ENCODE measurements around the gene CAPS2.

Gene CAPS2

GRCh38 chr12:75245108-75245507 is 85.0 kb downstream of the CAPS2 start:
- no peak overlapping the region for H2BK5ac ChIP-seq (ENCODE audit: low read depth, low read length, poor library complexity)
- H4K8ac ChIP-seq (ENCODE audit: low read depth, low read length), result no peak overlapping the region
- no peak overlapping the region for H3K14ac ChIP-seq (ENCODE audit: low read length)
- H2BK12ac ChIP-seq (ENCODE audit: low read length), result no peak overlapping the region
- H4K91ac ChIP-seq (ENCODE audit: low read depth, low read length), result no peak overlapping the region
- no peaks in the 10 kb centered on the region for H3K27me3 ChIP-seq (ENCODE audit: insufficient read depth, low read length)
- H3K9ac ChIP-seq (ENCODE audit: low read length), result no peak overlapping the region
- H4K12ac ChIP-seq (ENCODE audit: low read depth, low read length), result no peak overlapping the region
- no peak overlapping the region for H2BK120ac ChIP-seq (ENCODE audit: insufficient read depth, low read length, poor library complexity)
- no peaks in the 10 kb centered on the region for H3K79me2 ChIP-seq (ENCODE audit: control insufficient read depth, insufficient read depth, low read length, poor library complexity)
- no peak overlapping the region for H3K18ac ChIP-seq (ENCODE audit: low read length)
- H3K4ac ChIP-seq (ENCODE audit: low read depth, low read length), result no peak overlapping the region
- H3K9me3 ChIP-seq (ENCODE audit: insufficient read depth, low read depth, low read length), result no peaks in the 10 kb centered on the region
- H3K79me1 ChIP-seq (ENCODE audit: low read length), result no peaks in the 10 kb centered on the region
- no peak overlapping the region for H3K23ac ChIP-seq (ENCODE audit: low read length)
- no peak overlapping the region for H2AK5ac ChIP-seq (ENCODE audit: low read length)
- no peak overlapping the region for H2AFZ ChIP-seq (ENCODE audit: insufficient read depth, low read length, poor library complexity)
- no peak overlapping the region for H3K4me3 ChIP-seq (ENCODE audit: low read depth, low read length)
- no peak overlapping the region for H3K4me2 ChIP-seq (ENCODE audit: low read length)
- no peak overlapping the region for H3K27ac ChIP-seq (ENCODE audit: low read depth, low read length)
- no peaks in the 10 kb centered on the region for H3K36me3 ChIP-seq (ENCODE audit: control insufficient read depth in 1 of 2, insufficient read depth in 2 of 2, low read length in 2 of 2)
- H3K4me1 ChIP-seq (ENCODE audit: control insufficient read depth in 1 of 2, insufficient read depth in 2 of 2, low read length in 2 of 2), result no peaks in the 10 kb centered on the region
- no peak for DNase-seq

- no peak overlapping the region for H3K23ac ChIP-seq (ENCODE audit: low read length)
- no peak overlapping the region for H3K4me3 ChIP-seq (ENCODE audit: low read depth, low read length)
- no peak overlapping the region for H3K4me2 ChIP-seq (ENCODE audit: low read length)
- H3K9me3 ChIP-seq (ENCODE audit: insufficient read depth, low read depth, low read length), result no peaks in the 10 kb centered on the region
- H3K27ac ChIP-seq (ENCODE audit: low read depth, low read length), result no peak overlapping the region
- no peak overlapping the region for H3K4ac ChIP-seq (ENCODE audit: low read depth, low read length)
- no peak overlapping the region for H2BK12ac ChIP-seq (ENCODE audit: low read length)
- no peak overlapping the region for H2BK120ac ChIP-seq (ENCODE audit: insufficient read depth, low read length, poor library complexity)
- DNase-seq, result no peak
- no peaks in the 10 kb centered on the region for H3K4me1 ChIP-seq (ENCODE audit: control insufficient read depth in 1 of 2, insufficient read depth in 2 of 2, low read length in 2 of 2)
- H3K18ac ChIP-seq (ENCODE audit: low read length), result no peak overlapping the region
- no peak overlapping the region for H3K9ac ChIP-seq (ENCODE audit: low read length)
- no peak overlapping the region for H4K8ac ChIP-seq (ENCODE audit: low read depth, low read length)
- H3K36me3 ChIP-seq (ENCODE audit: control insufficient read depth in 1 of 2, insufficient read depth in 2 of 2, low read length in 2 of 2), result no peaks in the 10 kb centered on the region
- H4K91ac ChIP-seq (ENCODE audit: low read depth, low read length), result no peak overlapping the region
- H4K12ac ChIP-seq (ENCODE audit: low read depth, low read length), result no peak overlapping the region
- H3K79me2 ChIP-seq (ENCODE audit: control insufficient read depth, insufficient read depth, low read length, poor library complexity), result no peaks in the 10 kb centered on the region
- no peaks in the 10 kb centered on the region for H3K27me3 ChIP-seq (ENCODE audit: insufficient read depth, low read length)
- no peaks in the 10 kb centered on the region for H3K79me1 ChIP-seq (ENCODE audit: low read length)
- no peak overlapping the region for H2AK5ac ChIP-seq (ENCODE audit: low read length)
- H2BK5ac ChIP-seq (ENCODE audit: low read depth, low read length, poor library complexity), result no peak overlapping the region
- H3K14ac ChIP-seq (ENCODE audit: low read length), result no peak overlapping the region
- no peak overlapping the region for H2AFZ ChIP-seq (ENCODE audit: insufficient read depth, low read length, poor library complexity)
These were observed 90.1 kb downstream of the CAPS2 start for GRCh38 chr12:75239987-75240386.

- Histone ChIP-seq H3K36me3 (ENCODE audit: control insufficient read depth in 1 of 2, insufficient read depth in 2 of 2, low read length in 2 of 2) (no peaks in the 10 kb centered on the region), H3K9me3 (ENCODE audit: insufficient read depth, low read depth, low read length) (no peaks in the 10 kb centered on the region), H3K79me1 (ENCODE audit: low read length) (no peaks in the 10 kb centered on the region), H2AFZ (ENCODE audit: insufficient read depth, low read length, poor library complexity) (no peak overlapping the region), H3K14ac (ENCODE audit: low read length) (no peak overlapping the region), H3K4ac (ENCODE audit: low read depth, low read length) (no peak overlapping the region), H3K18ac (ENCODE audit: low read length) (no peak overlapping the region), H3K27ac (ENCODE audit: low read depth, low read length) (no peak overlapping the region), H3K23ac (ENCODE audit: low read length) (no peak overlapping the region), H3K4me2 (ENCODE audit: low read length) (no peak overlapping the region), H2BK120ac (ENCODE audit: insufficient read depth, low read length, poor library complexity) (no peak overlapping the region), H2AK5ac (ENCODE audit: low read length) (no peak overlapping the region), H4K91ac (ENCODE audit: low read depth, low read length) (no peak overlapping the region), H2BK12ac (ENCODE audit: low read length) (no peak overlapping the region), H2BK5ac (ENCODE audit: low read depth, low read length, poor library complexity) (no peak overlapping the region), H3K27me3 (ENCODE audit: insufficient read depth, low read length) (no peaks in the 10 kb centered on the region), H4K12ac (ENCODE audit: low read depth, low read length) (no peak overlapping the region), H4K8ac (ENCODE audit: low read depth, low read length) (no peak overlapping the region), H3K4me1 (ENCODE audit: control insufficient read depth in 1 of 2, insufficient read depth in 2 of 2, low read length in 2 of 2) (no peaks in the 10 kb centered on the region), H3K4me3 (ENCODE audit: low read depth, low read length) (no peak overlapping the region), H3K9ac (ENCODE audit: low read length) (no peak overlapping the region), H3K79me2 (ENCODE audit: control insufficient read depth, insufficient read depth, low read length, poor library complexity) (peaks cover 1% of the 10 kb centered on the region)
- no CpG with 5 or more reads among the region's 1 CpG for WGBS (ENCODE audit: extremely low coverage, insufficient coverage, insufficient read length)
- DNase-seq, result no peak
These were observed 93.9 kb downstream of the CAPS2 start for GRCh38 chr12:75236206-75236605.

GRCh38 chr12:75227132-75227531 is 103.0 kb downstream of the CAPS2 start:
- Histone ChIP-seq H3K27ac (ENCODE audit: low read depth, low read length) (no peak overlapping the region), H3K4ac (ENCODE audit: low read depth, low read length) (no peak overlapping the region), H3K9me3 (ENCODE audit: insufficient read depth, low read depth, low read length) (no peaks in the 10 kb centered on the region), H2BK120ac (ENCODE audit: insufficient read depth, low read length, poor library complexity) (no peak overlapping the region), H3K4me1 (ENCODE audit: control insufficient read depth in 1 of 2, insufficient read depth in 2 of 2, low read length in 2 of 2) (no peaks in the 10 kb centered on the region), H3K36me3 (ENCODE audit: control insufficient read depth in 1 of 2, insufficient read depth in 2 of 2, low read length in 2 of 2) (no peaks in the 10 kb centered on the region), H3K14ac (ENCODE audit: low read length) (no peak overlapping the region), H2BK12ac (ENCODE audit: low read length) (no peak overlapping the region), H2AFZ (ENCODE audit: insufficient read depth, low read length, poor library complexity) (no peak overlapping the region), H3K4me2 (ENCODE audit: low read length) (no peak overlapping the region), H4K8ac (ENCODE audit: low read depth, low read length) (no peak overlapping the region), H3K27me3 (ENCODE audit: insufficient read depth, low read length) (no peaks in the 10 kb centered on the region), H3K4me3 (ENCODE audit: low read depth, low read length) (no peak overlapping the region), H3K79me1 (ENCODE audit: low read length) (no peaks in the 10 kb centered on the region), H4K12ac (ENCODE audit: low read depth, low read length) (no peak overlapping the region), H3K79me2 (ENCODE audit: control insufficient read depth, insufficient read depth, low read length, poor library complexity) (peaks cover 1% of the 10 kb centered on the region), H4K91ac (ENCODE audit: low read depth, low read length) (no peak overlapping the region), H3K23ac (ENCODE audit: low read length) (no peak overlapping the region), H3K9ac (ENCODE audit: low read length) (no peak overlapping the region), H2BK5ac (ENCODE audit: low read depth, low read length, poor library complexity) (no peak overlapping the region), H2AK5ac (ENCODE audit: low read length) (no peak overlapping the region), H3K18ac (ENCODE audit: low read length) (no peak overlapping the region)
- WGBS (ENCODE audit: extremely low coverage, insufficient coverage, insufficient read length), result no CpG with 5 or more reads among the region's 1 CpG
- no peak for DNase-seq
